HepG2 (cell line): ENCODE measurements around the gene RAC2. TPM values are rescaled to one million over a fixed set of nuclear protein-coding genes. Genes with fewer than 3 reads are reported as not detected.

ENCODE experiments used
- ARID4A ChIP-seq: sonication (generic); formaldehyde crosslinking; IDR thresholded peaks from 2 replicates; pipeline ENCODE4 v1.5.0; 2020; ENCODE audit warnings: mild to moderate bottlenecking, missing genetic modification reagents, borderline replicate concordance
- CBX5 ChIP-seq: sonication (generic); formaldehyde crosslinking; IDR thresholded peaks from 2 replicates; pipeline ENCODE4 v1.4.0; 2020; ENCODE audit warnings: missing genetic modification reagents, borderline replicate concordance
- FOXA3 ChIP-seq: IDR thresholded peaks from 2 replicates; pipeline ENCODE4 v1.6.1; 2016; ENCODE audit warnings: missing genetic modification reagents, missing compliant biosample characterization
- KLF9 ChIP-seq: IDR thresholded peaks from 2 replicates; pipeline ENCODE4 v1.6.1; 2016; ENCODE audit warnings: low read depth
- MED1 ChIP-seq: sonication (generic); formaldehyde crosslinking; IDR thresholded peaks from 2 replicates; pipeline ENCODE4 v1.4.0; 2020; ENCODE audit warnings: missing genetic modification reagents
- MEIS1 ChIP-seq: sonication (generic); formaldehyde crosslinking; IDR thresholded peaks from 2 replicates; pipeline ENCODE4 v1.9.0; 2021; ENCODE audit warnings: mild to moderate bottlenecking, missing genetic modification reagents, moderate library complexity, borderline replicate concordance
- NFATC3 ChIP-seq: sonication (generic); formaldehyde crosslinking; IDR thresholded peaks from 2 replicates; pipeline ENCODE4 v1.5.1; 2020; ENCODE audit warnings: mild to moderate bottlenecking, missing genetic modification reagents
- PAXIP1 ChIP-seq: sonication (generic); formaldehyde crosslinking; conservative IDR thresholded peaks from 2 replicates; pipeline ENCODE4 v1.4.0; 2020; ENCODE audit warnings: mild to moderate bottlenecking, missing genetic modification reagents, moderate library complexity
- RARA ChIP-seq: IDR thresholded peaks from 2 replicates; pipeline ENCODE4 v1.6.1; 2016; ENCODE audit warnings: missing genetic modification reagents, missing compliant biosample characterization
- SAP130 ChIP-seq: IDR thresholded peaks from 2 replicates; pipeline ENCODE4 v1.6.1; 2016; ENCODE audit warnings: low read depth
- SIX4 ChIP-seq: sonication (generic); formaldehyde crosslinking; IDR thresholded peaks from 2 replicates; pipeline ENCODE4 v1.4.0; 2020; ENCODE audit warnings: missing genetic modification reagents
- SKI ChIP-seq: fragments of 450-650 bp; IDR thresholded peaks from one replicate; pipeline ENCODE4 v1.6.1; 2018; ENCODE audit warnings: mild to moderate bottlenecking; ENCODE audit not compliant: partially characterized antibody
- ZNF562 ChIP-seq: sonication (generic); formaldehyde crosslinking; IDR thresholded peaks from 2 replicates; pipeline ENCODE4 v1.8.0; 2022; ENCODE audit warnings: missing genetic modification reagents, borderline replicate concordance
- polyA plus RNA-seq, 8 experiments: library from polyadenylated mRNA; depleted of rRNA in 3 of 8; stranded (reverse) in 7 of 8; unstranded in 1 of 8; fragments of >200 nt; fragmentation: Illumina TruSeq in 4 of 8; extraction: Trizol in 4 of 8; gene quantifications; 2 replicates each; pipeline versions ENCODE4 v1.2.1 to v1.2.3, GENCODE V29; 2011 to 2016; ENCODE audit warnings: low read depth in 4 of 8, missing spikeins in 1 of 8, mixed read lengths in 1 of 8; ENCODE audit not compliant: insufficient read depth in 1 of 8
- total RNA-seq, 5 experiments: library from RNA; depleted of rRNA; stranded (reverse); fragments of >200 nt; fragmentation: Illumina TruSeq; extraction: Trizol; gene quantifications; 2 replicates each; pipeline ENCODE4 v1.2.3, GENCODE V29; 2016; ENCODE audit warnings: low read depth in 1 of 5
- TF ChIP-seq, protein P1 (sequence below): sonication (generic); formaldehyde crosslinking; IDR thresholded peaks from 2 replicates; pipeline ENCODE4 v1.4.0; 2020; ENCODE audit warnings: mild to moderate bottlenecking, missing genetic modification reagents
- TF ChIP-seq, protein P2 (sequence below): sonication (generic); formaldehyde crosslinking; IDR thresholded peaks from 2 replicates; pipeline ENCODE4 v1.9.0; 2022; ENCODE audit warnings: low read depth, missing genetic modification reagents

RAC2 gene
- total and polyA plus RNA-seq, 2 of the 13 experiments (the other 11 are each of a cell fraction or from before 2014, with no cell fraction given), result 0.73 TPM; not detected in 1

DNA sequence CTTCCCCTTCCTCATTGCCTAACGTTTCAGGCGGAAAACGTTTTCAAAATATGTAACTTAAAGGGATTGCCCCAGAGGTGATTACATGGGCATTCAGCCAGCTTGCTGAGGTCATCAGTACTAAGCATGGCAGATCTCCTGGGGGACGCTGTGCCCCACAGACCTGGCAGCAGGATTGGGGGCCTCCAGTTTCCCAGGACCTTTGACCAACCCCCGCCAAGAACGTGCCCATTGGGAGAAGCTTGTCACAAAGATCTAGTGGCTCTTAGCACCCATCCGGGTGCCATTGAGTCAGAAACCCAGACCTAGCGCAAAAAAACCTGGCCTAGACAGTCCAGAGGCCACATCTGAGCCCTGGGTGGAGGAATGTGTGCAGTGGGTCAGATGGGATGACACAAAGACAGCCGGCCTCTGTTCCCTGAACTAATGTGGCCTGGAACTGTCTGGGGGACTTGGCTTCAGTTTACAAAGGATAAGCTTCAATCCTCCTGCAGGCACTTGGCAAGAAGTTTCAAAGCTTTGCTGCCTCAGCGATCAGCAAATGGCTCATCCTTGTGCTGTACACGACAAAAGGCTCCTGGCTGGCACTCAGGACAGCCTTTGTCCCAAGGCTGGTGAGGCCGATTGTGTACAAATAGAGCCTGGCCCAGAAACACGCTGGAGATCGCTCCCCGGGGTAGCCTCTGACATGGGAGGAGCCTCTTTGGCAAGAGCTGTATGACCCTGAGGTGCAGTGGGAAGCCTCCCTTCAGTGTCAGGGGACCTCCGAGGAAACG is 65.5 kb downstream of the RAC2 start (continued):
- TF ChIP-seq ARID4A (CRISPR knock-in tag) (no peak), NFATC3 (CRISPR knock-in tag) (no peak), ZNF562 (CRISPR knock-in tag) (no peak), SKI (peak; percentile 16), RARA (CRISPR knock-in tag) (peak; percentile 34; the same call in 1 of the 2 replicates), SIX4 (CRISPR knock-in tag) (no peak), MED1 (CRISPR knock-in tag) (0 out of 2 replicates have a peak, but pooled peaks have one; percentile 7), MEIS1 (CRISPR knock-in tag) (0 out of 2 replicates have a peak, but pooled peaks have one; percentile 23), CBX5 (CRISPR knock-in tag) (0 out of 2 replicates have a peak, but pooled peaks have one; percentile 13), FOXA3 (CRISPR knock-in tag) (peak; percentile 5; the same call in 1 of the 2 replicates), SAP130 (CRISPR knock-in tag) (peak; percentile 17; the same call in 1 of the 2 replicates), PAXIP1 (CRISPR knock-in tag) (0 out of 2 replicates have a peak, but pooled peaks have one; percentile 45), KLF9 (CRISPR knock-in tag) (no peak)
- TF ChIP-seq, protein P1, sequence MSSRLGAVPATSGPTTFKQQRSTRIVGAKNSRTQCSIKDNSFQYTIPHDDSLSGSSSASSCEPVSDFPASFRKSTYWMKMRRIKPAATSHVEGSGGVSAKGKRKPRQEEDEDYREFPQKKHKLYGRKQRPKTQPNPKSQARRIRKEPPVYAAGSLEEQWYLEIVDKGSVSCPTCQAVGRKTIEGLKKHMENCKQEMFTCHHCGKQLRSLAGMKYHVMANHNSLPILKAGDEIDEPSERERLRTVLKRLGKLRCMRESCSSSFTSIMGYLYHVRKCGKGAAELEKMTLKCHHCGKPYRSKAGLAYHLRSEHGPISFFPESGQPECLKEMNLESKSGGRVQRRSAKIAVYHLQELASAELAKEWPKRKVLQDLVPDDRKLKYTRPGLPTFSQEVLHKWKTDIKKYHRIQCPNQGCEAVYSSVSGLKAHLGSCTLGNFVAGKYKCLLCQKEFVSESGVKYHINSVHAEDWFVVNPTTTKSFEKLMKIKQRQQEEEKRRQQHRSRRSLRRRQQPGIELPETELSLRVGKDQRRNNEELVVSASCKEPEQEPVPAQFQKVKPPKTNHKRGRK (CRISPR knock-in tag), result no peak
- TF ChIP-seq, protein P2, sequence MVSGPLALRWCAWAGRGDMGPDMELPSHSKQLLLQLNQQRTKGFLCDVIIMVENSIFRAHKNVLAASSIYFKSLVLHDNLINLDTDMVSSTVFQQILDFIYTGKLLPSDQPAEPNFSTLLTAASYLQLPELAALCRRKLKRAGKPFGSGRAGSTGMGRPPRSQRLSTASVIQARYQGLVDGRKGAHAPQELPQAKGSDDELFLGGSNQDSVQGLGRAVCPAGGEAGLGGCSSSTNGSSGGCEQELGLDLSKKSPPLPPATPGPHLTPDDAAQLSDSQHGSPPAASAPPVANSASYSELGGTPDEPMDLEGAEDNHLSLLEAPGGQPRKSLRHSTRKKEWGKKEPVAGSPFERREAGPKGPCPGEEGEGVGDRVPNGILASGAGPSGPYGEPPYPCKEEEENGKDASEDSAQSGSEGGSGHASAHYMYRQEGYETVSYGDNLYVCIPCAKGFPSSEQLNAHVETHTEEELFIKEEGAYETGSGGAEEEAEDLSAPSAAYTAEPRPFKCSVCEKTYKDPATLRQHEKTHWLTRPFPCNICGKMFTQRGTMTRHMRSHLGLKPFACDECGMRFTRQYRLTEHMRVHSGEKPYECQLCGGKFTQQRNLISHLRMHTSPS (CRISPR knock-in tag), result 0 out of 2 replicates have a peak, but pooled peaks have one; percentile 56
